IPS-15b (cell line): ENCODE measurements around the gene EFNA2.
A peak's percentile ranks its signal among the peaks of the same experiment; 100 is the strongest.

Experiments
- H3K27me3 ChIP-seq: one replicate; pipeline ENCODE4 v1.6.1; 2013; ENCODE audit warnings: low read length; ENCODE audit not compliant: control insufficient read depth, insufficient read depth
- H3K36me3 ChIP-seq: one replicate; pipeline ENCODE4 v1.6.1; 2013; ENCODE audit warnings: low read length; ENCODE audit not compliant: control insufficient read depth, insufficient read depth
- H3K4me1 ChIP-seq: one replicate; pipeline ENCODE4 v1.6.1; 2013; ENCODE audit warnings: mild to moderate bottlenecking, low read length; ENCODE audit not compliant: control insufficient read depth, insufficient read depth
- H3K4me3 ChIP-seq: one replicate; pipeline ENCODE4 v1.5.1; 2013; ENCODE audit warnings: low read depth, low read length
- H3K9ac ChIP-seq: one replicate; pipeline ENCODE4 v1.6.1; 2013; ENCODE audit warnings: low read depth, mild to moderate bottlenecking, low read length
- H3K9me3 ChIP-seq: one replicate; pipeline ENCODE4 v1.6.1; 2013; ENCODE audit warnings: mild to moderate bottlenecking, low read length; ENCODE audit not compliant: control insufficient read depth, insufficient read depth

The EFNA2 gene

GRCh38 chr19:1292419-1293151 lies 6.9 kb downstream of the EFNA2 start:
- Histone ChIP-seq H3K36me3 (no peaks in the 10 kb centered on the region), H3K9ac (no peak overlapping the region), H3K9me3 (no peaks in the 10 kb centered on the region), H3K4me1 (no peaks in the 10 kb centered on the region), H3K27me3 (no peaks in the 10 kb centered on the region), H3K4me3 (no peak overlapping the region)

GRCh38 chr19:1293782-1294604 lies 8.3 kb downstream of the EFNA2 start:
- Histone ChIP-seq H3K4me3 (no peak overlapping the region), H3K36me3 (no peaks in the 10 kb centered on the region), H3K4me1 (no peaks in the 10 kb centered on the region), H3K9ac (no peak overlapping the region), H3K9me3 (no peaks in the 10 kb centered on the region), H3K27me3 (no peaks in the 10 kb centered on the region)

GRCh38 chr19:1294688-1295087 lies 9.0 kb downstream of the EFNA2 start:
- H3K36me3 ChIP-seq: no peaks in the 10 kb centered on the region
- no peaks in the 10 kb centered on the region for H3K4me1 ChIP-seq
- no peak overlapping the region for H3K4me3 ChIP-seq
- no peak overlapping the region for H3K9ac ChIP-seq
- no peaks in the 10 kb centered on the region for H3K27me3 ChIP-seq
- H3K9me3 ChIP-seq: no peaks in the 10 kb centered on the region

DNA sequence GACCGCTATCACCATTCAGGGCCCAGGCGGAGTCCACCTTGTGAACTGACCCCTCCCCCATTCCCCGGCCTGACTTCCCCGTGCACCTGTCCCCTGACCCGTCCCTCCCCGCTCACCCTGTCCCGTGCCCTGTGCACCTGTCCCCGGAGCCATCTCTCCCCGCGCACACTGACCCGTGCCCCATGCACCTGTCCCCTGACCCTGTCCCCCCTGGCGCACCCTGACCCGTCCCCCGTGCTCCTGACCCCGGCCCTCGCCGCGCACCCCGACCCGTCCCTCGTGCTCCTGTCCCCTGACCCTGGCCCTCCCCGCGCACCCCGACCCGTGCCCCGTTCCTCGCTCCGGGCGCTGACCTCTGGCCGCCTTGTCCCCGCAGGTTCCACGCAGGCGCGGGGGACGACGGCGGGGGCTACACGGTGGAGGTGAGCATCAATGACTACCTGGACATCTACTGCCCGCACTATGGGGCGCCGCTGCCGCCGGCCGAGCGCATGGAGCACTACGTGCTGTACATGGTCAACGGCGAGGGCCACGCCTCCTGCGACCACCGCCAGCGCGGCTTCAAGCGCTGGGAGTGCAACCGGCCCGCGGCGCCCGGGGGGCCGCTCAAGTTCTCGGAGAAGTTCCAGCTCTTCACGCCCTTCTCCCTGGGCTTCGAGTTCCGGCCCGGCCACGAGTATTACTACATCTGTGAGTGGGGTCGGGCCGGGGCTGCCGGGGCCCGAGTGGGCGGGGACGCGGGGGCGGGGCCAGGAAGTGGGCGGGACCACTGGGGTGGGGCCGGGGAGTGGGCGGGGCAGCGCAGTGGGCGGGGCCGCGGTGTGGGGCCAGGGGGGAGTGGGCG lies 9.7 kb downstream of the EFNA2 start:
- H3K27me3 ChIP-seq: no peaks in the 10 kb centered on the region
- no peaks in the 10 kb centered on the region for H3K4me1 ChIP-seq
- no peak overlapping the region for H3K9ac ChIP-seq
- no peaks in the 10 kb centered on the region for H3K9me3 ChIP-seq
- no peaks in the 10 kb centered on the region for H3K36me3 ChIP-seq
- H3K4me3 ChIP-seq: peak overlapping the region; percentile 45

DNA sequence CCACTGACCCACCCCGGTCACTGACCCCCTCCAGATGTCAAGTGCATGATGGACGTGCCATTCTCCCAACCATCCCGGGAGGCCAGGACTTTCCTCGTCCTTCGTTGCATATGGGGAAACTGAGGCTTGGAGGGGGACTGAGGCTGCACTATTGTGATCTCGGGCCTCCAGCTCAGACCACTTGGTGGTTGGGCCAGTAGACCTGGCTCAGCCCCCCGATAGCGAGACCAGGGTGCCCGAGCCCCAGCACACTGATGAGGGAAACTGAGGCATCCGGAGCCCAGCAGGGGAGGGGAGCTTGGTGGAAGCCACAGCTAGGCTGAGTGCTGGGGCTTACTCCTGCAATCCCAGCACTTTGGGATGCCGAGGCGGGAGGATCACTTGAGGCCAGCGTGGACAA lies 10.4 kb downstream of the EFNA2 start:
- Histone ChIP-seq H3K27me3 (no peaks in the 10 kb centered on the region), H3K36me3 (no peaks in the 10 kb centered on the region), H3K4me3 (no peak overlapping the region)

GRCh38 chr19:1296575-1297271 lies 11.1 kb downstream of the EFNA2 start:
- Histone ChIP-seq H3K9me3 (no peaks in the 10 kb centered on the region), H3K4me3 (no peak overlapping the region), H3K9ac (no peak overlapping the region), H3K27me3 (no peaks in the 10 kb centered on the region), H3K4me1 (no peaks in the 10 kb centered on the region), H3K36me3 (no peaks in the 10 kb centered on the region)

More for the DNA sequence above, 10.4 kb downstream of the EFNA2 start:
- Histone ChIP-seq H3K9me3 (no peaks in the 10 kb centered on the region), H3K9ac (no peak overlapping the region), H3K4me1 (no peaks in the 10 kb centered on the region)

DNA sequence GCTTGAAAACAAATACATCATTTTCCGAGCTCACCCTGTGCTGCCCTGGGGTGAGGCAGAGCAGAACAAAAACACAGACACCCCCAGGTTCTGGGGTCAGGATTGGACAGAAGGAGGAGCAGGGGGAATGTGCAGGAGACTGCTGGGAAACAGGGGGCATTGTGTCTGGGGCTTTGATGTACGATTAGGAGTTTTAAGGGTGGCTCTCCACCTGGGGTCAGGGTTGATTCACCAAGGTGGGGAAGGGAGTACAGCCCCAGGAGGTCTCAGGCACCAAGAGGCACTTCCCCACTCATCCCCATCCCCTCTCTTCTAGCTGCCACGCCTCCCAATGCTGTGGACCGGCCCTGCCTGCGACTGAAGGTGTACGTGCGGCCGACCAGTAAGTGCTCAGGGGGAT lies 12.6 kb downstream of the EFNA2 start:
- Histone ChIP-seq H3K27me3 (no peaks in the 10 kb centered on the region), H3K9me3 (no peaks in the 10 kb centered on the region), H3K9ac (no peak overlapping the region), H3K4me3 (no peak overlapping the region), H3K4me1 (no peaks in the 10 kb centered on the region), H3K36me3 (no peaks in the 10 kb centered on the region)

DNA sequence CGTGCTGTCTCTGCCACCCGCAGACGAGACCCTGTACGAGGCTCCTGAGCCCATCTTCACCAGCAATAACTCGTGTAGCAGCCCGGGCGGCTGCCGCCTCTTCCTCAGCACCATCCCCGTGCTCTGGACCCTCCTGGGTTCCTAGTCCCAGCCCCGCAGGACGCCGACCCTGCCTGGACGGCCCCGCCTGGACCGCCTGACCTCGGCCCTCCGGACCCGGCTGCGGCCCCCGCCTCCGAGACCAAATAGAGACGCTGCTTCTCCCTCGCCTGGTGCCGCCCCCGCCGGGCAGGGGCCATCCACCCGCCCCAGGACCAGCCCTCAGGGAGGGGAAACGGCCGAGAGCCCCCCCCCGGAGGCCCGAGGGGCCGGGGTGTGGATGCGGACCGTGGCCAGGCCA lies 14.1 kb downstream of the EFNA2 start:
- H3K4me3 ChIP-seq: no peak overlapping the region
- H3K27me3 ChIP-seq: no peaks in the 10 kb centered on the region
- H3K9ac ChIP-seq: no peak overlapping the region
- H3K4me1 ChIP-seq: no peaks in the 10 kb centered on the region
- no peaks in the 10 kb centered on the region for H3K36me3 ChIP-seq
- no peaks in the 10 kb centered on the region for H3K9me3 ChIP-seq

DNA sequence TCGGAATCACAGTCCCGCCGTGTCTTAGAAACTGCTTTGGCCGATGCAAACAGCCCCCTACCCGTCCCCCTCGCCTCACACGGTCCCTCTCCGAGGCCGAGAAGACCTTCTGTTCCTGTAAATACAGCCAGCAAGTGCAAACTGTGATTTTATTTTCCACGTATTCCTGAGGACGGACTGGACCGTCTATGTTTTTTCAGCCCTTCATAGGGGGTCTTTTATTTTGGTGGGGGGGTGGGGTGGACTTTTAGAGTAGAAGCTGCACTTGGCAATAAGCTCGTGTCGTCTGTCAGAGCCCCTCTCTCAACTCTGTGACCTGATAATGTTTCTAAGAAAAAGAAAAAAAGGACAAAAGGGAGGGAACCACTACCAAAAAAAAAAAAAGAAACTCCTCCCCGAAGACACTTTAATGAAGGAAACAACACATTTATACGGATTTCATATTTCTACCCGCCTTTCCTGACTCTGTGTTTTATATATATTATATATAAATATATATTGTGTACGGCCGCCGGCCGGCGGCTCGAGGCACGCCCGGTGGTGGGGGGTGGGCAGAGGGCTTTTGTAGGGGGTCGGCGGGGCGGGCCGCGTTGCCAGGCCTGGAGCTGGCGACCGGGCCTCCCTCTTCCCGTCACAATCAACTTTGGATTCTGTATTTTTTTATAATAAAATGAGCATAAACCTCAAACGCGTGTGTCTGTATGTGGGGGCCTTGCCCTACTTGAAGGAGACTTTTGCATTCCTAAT lies 15.2 kb downstream of the EFNA2 start:
- H3K27me3 ChIP-seq: no peaks in the 10 kb centered on the region

DNA sequence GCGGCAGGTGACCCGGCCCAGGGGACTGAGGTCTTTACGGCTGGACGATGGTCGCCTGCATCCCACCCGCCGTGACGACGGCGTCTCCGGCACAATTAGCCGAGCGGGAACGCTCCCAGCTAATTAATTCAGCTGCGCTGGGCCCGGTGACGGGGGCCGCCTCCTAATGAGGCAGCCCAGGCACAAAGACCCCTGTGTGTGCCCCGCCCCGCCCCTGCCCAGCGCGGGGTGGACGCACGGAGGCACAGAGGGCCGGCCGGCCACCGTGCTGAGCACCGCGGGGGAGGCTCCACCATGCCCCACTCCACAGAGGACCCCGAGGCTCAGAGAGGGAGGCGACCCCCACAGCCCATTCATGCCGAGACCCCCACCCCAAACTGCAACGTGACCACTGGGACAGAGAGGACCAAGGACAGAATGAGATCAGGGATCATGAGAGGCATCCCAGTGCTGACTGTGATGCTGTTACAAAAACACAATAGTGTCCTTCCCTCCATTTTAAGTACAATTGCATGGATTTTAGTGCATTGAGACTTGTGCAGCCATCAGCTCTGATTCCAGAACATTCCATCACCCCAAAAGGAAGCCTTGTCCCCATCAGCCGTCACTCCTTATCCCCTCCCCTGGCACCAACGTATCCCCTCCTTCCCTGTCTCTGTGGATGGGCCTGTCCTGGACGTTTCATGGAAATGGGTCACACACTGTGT lies 17.0 kb downstream of the EFNA2 start:
- H3K9ac ChIP-seq: no peak overlapping the region
- no peaks in the 10 kb centered on the region for H3K36me3 ChIP-seq
- H3K4me3 ChIP-seq: no peak overlapping the region
- H3K4me1 ChIP-seq: no peaks in the 10 kb centered on the region
- no peaks in the 10 kb centered on the region for H3K27me3 ChIP-seq
- H3K9me3 ChIP-seq: no peaks in the 10 kb centered on the region

More for the DNA sequence above, 15.2 kb downstream of the EFNA2 start:
- Histone ChIP-seq H3K4me1 (no peaks in the 10 kb centered on the region), H3K36me3 (no peaks in the 10 kb centered on the region), H3K4me3 (no peak overlapping the region), H3K9ac (no peak overlapping the region), H3K9me3 (no peaks in the 10 kb centered on the region)
